SKM-1 (cell line): Measurements from ENCODE around the gene MDM1.

Source experiments
- DNase-seq: peaks from one replicate; lab custom pipeline; 2025; ENCODE audit not compliant: unreplicated experiment; lab: John Stamatoyannopoulos, UW

MDM1 gene

DNA sequence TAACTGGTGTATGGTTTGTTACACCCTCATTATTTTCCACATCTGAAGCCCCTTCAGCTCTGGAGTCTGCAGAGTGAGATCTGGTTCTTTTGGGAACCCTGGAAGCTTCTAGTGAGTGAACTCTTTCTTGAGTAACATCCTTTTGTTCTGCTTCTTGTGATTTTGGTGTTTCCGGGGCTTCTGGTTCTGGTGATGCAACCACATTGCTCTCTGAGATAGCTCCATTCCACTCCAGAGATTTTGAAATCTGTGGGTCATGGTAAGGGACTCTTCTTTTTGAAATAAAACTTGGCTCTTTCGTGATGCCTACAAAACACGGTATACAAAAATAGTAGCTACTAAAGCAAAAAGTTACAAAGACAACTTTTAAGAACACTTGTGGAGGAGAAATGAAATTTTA, 5.4 kb downstream of the MDM1 start:
- DNase-seq: no peak

DNA sequence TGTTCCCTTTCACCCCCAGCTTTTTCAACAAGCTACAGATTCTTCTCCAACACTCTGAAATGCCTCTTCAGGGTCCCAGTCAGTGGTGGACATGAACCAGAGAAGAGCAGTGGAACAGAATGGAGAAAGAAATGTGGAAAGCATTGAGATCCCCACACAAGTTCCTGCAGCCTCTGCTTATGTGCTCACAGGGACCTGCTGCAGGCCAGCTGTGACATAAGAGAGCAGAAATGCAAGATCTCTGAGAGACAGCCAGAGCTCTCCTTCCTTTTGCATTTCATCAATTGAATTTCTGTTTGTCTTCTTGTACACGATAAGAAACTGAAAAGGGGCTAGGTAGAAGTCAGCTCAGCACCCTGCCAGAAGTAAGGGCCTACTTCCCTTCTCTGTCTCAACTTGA, 6.2 kb downstream of the MDM1 start:
- DNase-seq: no peak

DNA sequence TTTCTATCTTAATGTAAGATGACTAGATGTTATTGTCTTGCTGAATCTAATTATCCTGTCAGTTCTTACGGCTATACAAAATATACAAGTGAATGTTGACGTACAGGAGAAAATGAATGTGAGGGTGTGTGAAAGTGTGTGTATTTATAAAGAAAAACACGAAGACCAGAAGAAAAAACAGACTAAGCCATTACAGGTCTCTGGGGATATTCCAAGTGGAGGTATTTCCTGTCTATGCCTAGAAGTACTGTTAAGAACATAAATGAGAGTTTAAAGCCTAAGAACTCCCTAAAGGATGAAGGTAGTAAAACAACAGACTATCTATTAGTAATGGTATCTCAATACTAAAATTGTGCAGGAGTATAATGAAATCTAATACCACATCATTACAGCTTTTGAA, 7.6 kb downstream of the MDM1 start:
- DNase-seq: no peak

DNA sequence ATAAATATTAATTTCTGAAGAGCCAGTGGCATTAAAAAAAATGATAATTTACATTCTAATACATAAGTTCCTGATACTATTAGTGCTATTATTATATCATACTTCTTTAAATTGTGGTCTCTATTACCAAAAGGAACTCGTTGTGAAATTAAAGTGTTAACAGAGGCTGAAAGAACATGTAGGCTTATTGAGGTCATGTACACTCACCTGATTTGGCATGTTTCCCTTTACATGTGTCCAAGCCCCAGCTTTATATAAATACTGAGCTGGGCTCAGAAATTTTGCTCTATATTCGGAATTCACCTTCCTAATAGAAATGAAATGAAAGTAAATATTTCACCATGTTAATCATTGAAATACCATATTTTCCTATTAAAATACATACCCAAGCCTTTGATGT, 11.0 kb downstream of the MDM1 start:
- DNase-seq: no peak

DNA sequence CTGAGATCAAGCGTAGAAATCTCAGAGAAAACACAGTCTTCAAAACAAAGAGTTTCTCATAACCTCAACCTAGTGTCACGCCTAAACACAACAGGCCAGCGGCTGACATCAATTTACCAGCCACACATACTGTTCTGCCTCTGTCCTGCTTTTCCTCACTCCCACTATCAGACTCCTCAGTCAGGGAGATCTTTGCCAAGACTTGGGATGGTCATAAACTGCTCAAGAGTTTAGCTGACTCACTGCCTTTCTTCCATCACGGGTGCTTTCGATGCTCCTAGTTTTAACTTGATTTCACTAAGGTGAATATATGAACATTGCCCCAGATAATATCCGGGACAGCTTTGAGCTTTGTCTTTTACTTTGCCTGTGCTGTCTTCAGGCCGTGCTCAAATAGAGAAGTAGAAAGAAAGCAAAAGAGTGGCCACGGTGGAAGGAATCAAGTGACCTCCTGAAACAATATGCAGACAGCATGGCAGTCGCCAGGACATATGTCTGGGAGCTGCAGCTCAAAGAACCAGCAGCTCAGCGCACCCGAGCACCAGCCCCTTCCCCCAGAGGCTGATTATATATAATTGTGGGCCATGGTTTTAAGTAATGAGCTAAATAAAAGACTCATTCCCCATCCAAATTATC, 12.1 kb downstream of the MDM1 start:
- DNase-seq: no peak

DNA sequence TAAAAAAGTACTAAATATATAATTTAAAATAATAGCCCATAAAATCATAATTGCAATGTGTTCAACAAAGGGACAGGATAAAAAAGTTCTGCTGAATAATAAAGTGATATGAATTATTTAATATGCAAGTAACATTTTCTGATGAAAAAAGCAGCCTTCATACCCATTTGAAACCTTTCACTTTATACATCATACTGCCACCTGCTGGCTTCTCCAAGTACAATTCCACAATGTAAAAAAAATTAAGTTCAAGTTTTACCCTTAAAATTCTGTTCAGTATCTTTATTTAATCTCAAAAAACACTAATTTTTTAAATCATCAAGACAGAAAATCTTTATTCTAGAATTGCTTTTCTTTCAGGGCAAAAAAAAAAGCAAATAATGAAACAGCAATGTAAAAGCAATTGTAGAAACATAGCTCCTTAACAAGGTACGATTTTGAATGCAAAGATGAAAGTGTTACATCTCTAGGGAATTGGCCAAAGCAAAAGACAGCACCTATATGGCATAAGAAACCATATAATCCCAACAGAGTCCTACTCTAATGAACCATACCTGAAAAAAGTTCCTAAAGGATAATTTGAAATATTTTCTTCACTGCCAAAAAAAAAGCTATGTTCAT, 15.0 kb downstream of the MDM1 start:
- no peak for DNase-seq

DNA sequence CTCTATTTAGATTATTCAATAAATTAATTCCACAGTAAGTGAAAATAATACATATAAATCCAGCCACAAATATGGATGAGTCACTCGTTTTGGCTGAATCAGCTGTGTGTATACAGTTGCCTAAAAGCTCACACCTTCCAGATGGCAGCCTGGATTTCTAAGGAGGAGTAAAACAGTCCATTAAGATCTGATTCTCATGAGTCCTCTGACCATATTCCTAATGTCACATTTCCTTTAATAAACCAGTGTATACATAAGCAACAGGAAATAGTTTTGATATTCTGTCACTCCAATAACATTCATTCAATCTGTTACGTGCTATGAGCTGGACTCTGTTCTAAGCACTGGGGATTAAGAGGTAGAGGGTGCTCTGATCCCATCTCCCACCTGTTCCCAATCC, 21.8 kb downstream of the MDM1 start:
- no peak for DNase-seq

DNA sequence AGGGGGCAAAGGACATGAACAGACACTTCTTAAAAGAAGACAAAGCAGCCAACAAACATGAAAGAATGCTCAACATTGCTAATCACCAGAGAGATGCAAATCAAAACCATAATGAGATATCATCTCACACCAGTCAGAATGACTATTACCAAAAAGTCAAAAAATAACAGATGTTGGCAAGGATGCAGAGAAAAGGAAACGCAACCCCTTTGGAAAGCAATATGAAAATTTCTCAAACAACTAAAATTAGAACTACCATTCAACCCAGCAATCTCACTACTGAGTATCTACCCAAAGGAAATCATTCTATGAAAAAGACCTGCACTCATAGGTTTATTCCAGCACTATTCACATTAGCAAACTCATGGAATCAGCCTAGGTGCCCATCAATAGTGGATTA, 25.6 kb downstream of the MDM1 start:
- DNase-seq: no peak

DNA sequence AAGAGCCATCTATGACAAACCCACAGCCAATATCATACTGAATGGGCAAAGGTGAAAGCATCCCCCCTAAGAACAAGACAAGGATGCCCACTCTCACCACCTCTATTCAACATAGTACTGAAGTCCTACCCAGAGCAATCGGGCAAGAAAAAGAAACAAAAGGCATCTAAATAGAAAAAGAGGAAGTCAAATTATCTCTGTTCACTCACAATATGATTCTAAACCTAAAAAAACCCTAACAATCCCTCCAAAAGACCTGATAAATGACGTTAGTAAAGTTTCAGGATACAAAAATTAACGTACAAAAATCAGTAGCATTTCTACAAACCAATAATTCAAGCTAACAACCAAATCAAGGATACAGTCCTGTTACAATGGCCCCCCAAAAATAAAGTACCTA, 26.9 kb downstream of the MDM1 start:
- DNase-seq: no peak

DNA sequence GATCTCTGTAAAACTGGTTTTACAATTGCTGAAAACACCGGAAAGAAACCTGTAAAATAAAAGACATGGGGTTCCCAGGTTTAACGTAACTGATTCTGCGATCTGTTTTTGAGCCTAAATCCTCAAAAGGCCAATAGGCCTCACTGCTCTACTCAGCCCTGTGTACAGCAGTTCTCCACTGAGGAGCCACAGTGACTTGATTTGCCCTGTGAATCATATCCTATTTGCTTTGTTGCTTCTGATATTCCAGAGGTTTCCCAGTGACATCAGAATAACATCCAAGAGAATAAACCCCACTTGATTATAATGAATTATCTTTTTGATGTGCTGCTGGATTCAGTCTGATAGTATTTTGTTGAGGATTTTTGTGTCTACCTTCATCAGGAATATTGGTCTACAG, 27.5 kb downstream of the MDM1 start:
- no peak for DNase-seq

DNA sequence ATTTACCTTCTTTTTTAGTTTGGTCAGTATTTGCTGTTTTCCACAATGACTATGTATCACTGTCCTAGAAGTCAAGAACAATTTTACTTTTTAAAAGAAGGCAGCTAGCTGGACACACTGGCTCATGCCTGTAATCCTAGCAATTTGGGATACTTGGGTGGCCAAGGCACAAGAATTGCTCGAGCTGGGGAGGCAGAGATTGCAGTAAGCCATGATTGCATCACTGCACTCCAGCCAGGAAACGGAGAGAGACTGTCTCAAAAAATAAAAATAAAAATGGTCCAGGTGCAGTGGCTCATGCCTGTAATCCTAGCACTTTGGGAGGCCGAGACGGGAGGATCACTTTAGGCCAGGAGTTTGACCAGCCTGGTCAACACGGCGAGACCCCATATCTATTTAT, 28.3 kb downstream of the MDM1 start:
- DNase-seq: no peak

DNA sequence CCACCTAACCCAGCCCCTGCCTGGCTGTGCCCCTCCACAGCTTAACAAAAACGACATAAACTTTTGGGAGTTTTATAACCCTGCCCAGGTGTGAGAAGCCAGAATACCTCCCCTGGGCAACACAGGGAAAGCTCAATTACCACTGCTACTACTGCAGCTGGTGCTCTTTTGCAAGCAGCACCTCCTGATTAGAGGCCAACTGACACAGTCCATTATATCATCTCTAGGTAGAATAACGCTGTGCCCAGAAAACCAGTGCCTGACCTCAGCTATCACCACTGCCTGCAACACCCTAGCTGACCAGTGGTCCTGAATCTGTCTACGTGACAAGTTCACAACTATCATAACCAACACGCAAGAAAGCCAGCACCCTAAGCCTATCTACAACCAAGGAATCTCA, 34.2 kb downstream of the MDM1 start:
- DNase-seq: no peak

DNA sequence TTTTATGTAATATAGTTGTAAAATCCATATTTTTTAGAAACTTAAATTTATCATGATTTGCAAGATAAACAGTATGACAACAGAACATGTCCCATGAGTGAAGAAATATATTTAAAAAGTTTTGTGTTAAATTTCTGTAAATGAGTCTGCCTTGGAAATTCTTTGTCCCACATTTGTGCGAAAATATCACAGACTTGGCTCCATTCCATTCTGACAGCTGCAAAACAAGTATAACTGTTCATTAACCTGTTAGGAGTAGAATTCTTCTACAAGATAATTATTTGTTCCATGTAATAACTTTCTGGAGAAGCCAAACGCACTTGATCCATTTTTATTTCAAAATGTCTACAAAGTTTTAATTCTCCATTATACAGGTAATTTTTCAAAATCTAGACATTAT, 37.9 kb downstream of the MDM1 start:
- no peak for DNase-seq

DNA sequence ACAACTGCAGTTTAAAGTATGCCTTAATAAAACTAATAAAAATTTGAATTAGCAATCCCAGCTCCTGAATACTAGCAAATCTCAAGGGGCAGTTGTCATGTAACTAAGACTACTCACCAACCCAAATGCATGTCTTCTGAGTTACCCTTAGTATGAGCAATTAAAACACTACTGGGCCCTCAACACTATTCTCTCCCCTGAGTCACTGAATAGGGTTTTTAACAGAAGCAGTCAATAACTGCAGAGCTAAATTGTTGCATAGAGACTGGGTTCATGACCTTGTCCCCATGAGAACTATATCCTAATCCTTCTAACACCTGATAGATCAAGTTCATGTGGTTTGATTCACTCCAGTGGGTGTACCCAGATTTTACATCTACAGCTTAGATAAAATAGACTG, 38.8 kb downstream of the MDM1 start:
- DNase-seq: no peak

DNA sequence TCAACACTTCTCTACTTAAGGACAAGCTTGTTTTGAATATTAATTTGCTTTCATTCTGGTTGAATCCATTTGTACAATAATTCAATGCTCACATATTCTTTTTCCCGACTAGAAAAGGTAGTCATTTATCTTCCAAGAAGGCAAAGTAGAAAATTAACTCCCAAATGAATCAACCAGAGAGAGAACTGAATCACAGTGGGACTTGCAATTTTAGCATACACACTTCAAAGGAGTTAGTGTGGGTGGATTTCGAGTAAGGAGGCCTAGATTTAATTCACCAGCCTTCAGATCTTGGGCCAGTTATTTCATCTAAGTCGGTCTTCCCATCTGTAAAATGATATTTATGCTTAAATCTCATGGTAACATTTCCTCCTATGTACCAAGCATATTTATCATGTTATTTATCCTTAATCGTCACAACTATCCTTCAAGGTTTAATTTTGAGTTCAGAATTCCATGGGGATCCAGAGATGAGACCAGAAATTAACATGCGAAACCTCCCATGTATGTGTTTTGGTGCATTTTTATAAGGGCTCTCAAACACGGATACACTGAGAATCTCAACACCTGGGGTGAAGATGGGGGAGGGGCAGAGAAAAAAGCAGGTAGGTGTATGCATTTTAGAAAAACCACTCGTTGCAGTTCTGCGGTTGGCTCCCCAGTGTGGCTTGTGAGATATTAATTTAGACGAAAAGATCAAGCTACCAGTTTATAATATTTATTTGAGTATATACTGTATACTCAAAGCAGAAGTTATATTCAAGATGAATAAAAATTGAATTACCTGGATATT, 39.8 kb downstream of the MDM1 start:
- DNase-seq: no peak

DNA sequence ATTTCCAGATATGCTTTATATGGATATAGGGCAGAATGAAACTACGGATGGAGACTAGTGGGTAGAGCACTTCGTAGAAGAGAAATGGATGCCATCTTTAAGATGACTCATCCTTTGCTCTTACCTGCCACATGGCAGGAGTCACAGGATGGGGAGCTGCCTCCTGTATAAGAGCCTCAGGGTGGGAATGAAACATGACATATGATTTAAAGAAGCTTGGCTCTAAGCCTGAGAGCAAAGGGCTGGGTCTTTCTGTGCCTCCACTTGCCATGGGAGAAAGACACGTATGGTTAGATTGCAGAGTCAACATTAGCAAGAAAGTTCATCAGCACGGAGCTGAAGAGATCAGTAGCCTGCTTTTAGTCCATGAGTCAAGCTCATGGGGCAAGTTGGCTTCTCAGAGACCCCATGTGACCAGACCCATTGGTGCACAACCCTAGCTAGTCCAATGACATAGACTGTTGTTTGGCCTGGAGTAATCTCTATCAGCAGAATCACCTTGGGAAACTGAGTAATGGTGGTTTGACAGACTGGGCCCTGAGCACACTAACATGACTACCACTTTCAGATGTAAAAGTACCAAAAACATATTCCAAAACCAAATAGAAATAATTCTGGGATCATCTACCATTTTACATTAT, 40.6 kb downstream of the MDM1 start:
- no peak for DNase-seq

DNA sequence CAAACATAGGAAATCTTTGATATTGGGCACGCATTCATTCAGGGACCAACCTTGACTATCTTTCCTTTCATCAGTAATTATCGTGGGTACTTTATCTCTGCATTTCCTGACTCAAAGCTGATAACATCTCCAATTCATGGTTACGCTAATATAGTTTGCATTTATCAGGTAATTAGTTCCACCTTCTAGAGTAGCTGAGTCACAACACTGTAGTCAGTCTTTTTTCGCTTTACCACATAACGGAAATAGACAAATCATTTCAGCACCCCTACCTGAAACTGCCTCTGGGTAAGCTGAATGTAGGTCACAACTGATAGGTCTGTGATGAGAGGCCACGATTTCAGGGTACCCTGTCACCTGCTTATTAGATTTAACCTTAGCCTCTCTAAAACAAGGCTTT, 42.0 kb downstream of the MDM1 start:
- no peak for DNase-seq

DNA sequence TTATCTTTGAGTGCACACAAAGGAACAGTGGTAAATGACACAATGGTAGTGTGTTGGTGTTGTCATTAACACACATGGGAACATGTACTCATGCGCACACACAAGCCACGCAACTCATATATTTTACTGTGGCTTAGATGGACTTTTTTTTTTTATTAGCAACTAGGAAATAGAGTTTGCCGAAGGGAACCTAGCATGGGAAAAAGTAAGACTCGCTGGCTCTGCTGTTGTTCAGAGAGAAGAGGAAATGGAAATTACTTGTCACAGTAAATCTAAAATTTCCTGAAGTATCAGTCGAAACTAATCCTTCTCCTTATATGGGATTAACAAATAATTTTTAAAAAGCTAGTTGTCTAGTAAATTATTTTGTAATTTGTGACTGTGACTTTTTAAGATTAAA, 45.1 kb downstream of the MDM1 start:
- DNase-seq: no peak

DNA sequence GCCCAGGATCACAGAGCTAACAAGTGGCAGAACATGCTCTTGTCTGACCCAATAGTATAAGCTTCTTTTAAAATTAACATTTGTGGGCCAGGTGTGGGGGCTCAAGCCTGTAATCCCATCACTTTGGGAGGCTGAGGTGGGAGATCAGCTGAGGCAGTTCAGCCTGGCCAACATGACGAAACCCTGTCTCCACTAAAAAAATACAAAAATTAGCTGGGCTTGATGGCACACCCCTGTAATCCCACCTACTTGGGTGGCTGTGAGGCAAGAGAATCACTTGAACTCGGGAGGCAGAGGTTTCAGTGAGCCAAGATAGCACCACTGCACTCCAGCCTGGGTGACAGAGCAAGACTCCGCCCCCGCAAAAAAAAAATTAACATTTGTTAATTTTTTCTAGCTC, 45.8 kb downstream of the MDM1 start:
- DNase-seq: no peak

DNA sequence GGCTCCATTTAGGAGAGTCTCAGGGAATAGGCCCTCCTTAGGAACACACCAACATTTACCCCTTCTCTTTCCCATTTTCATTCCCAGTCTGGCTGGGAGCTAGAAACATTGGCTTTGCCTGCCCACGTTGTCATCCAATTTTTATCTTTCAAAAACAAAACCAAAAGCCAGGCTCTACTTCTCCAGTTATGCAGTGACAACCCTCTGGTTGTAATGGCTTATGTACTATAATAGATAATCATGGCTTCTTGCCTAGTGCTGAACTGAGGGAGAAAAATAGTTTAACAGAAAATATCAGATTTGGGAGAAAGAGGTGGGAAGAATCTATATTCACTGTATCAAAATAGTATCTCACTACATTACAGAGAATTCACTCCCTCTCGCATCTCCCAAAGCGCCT, 46.6 kb downstream of the MDM1 start:
- no peak for DNase-seq

DNA sequence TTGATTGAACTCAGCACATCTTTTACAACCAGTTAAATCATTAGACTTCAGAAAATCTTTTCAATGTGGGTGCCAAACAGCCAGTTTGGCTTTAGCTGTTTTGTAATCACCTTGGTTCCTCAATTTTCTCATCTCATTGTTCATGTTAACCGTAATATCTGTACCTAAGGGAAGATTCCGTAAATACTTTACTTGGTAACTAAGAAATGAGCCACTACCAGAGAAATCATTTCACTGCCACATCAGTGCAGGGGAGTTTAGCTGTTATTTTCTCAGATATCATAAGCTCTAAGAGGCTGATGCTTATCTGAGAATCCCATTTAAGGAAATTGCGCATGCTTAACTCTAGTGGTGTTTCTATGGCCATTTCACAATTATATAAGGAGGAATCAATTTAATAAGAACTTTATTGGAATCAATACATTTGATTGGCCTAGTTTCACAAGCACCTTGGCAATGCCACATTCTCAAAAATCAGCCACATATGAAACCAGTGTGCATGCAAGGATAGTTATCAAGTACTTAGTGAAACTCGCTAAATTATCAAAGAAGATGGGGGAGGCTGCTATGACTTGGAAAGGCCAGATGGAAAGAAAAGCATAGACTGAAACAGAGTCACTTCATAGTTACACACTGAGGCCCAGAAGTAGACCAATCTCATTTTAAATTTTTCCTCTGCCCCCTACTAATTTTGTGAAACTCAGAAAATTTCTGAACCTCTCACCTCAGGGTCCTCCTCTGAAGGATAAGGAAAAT, 50.7 kb downstream of the MDM1 start:
- no peak for DNase-seq
